Gastroesophageal sphincter (tissue), 4 donors: Measurements from ENCODE around the gene YOD1. TPM values are rescaled to one million over a fixed set of nuclear protein-coding genes. Genes with fewer than 3 reads are reported as not detected.
A peak's percentile ranks its signal among the peaks of the same experiment; 100 is the strongest.

Experiments used
- ATAC-seq: fragments of 150-250 bp; one replicate; pipeline ENCODE4 v1.9.1; 2016; ENCODE audit warnings: mild to moderate bottlenecking, moderate library complexity
- H3K27ac ChIP-seq, 4 donors: fragments of 200-600 bp; sonication (generic) in 3 of 4; 1 replicate in 3 of 4; 2 replicates in 1 of 4; pipeline ENCODE4 v1.5.1; 2016 to 2019
- H3K27me3 ChIP-seq: fragments of 200-600 bp; sonication (generic); one replicate; pipeline ENCODE4 v1.5.1; 2019
- H3K36me3 ChIP-seq, 2 donors: fragments of 200-600 bp; sonication (generic); one replicate each; pipeline ENCODE4 v1.5.1; 2019; ENCODE audit warnings: control low read depth in 1 of 2
- H3K4me1 ChIP-seq, 3 donors: fragments of 200-600 bp; sonication (generic); 1 replicate in 2 of 3; 2 replicates in 1 of 3; pipeline ENCODE4 v1.5.1; 2016 to 2019; ENCODE audit warnings: control low read depth in 2 of 3
- H3K4me3 ChIP-seq, 2 donors: fragments of 200-600 bp; sonication (generic); one replicate each; pipeline ENCODE4 v1.5.1; 2019; ENCODE audit warnings: mild to moderate bottlenecking in 1 of 2, moderate library complexity in 1 of 2
- H3K9me3 ChIP-seq, 3 donors: fragments of 200-600 bp; sonication (generic); one replicate each; pipeline ENCODE4 v1.5.1; 2017 to 2019; ENCODE audit warnings: control low read depth in 2 of 3
- CTCF ChIP-seq, 4 experiments: fragments of 200-600 bp in 2 of 4; fragments of 450-650 bp in 2 of 4; sonication (generic) in 1 of 4; IDR thresholded peaks; one replicate each; pipeline ENCODE4 v1.5.1; 2017 to 2019; ENCODE audit warnings: antibody characterized with exemption in 4 of 4, mild to moderate bottlenecking in 2 of 4, moderate library complexity in 2 of 4
- EP300 ChIP-seq: sonication (generic); formaldehyde crosslinking; IDR thresholded peaks from one replicate; pipeline ENCODE4 v1.6.1; 2017; ENCODE audit warnings: antibody characterized with exemption, mild to moderate bottlenecking
- POLR2A ChIP-seq, 2 donors: fragments of 450-650 bp; IDR thresholded peaks; one replicate each; pipeline ENCODE4 v1.6.1; 2017; ENCODE audit warnings: antibody characterized with exemption in 2 of 2, mild to moderate bottlenecking in 2 of 2, moderate library complexity in 1 of 2
- POLR2AphosphoS5 ChIP-seq: sonication (generic); formaldehyde crosslinking; IDR thresholded peaks from one replicate; pipeline ENCODE4 v1.6.1; 2017; ENCODE audit warnings: antibody characterized with exemption
- WGBS, 2 donors: methylation state at CpG; one replicate each; pipeline ENCODE4 v1.1.5; 2018; ENCODE audit warnings: low coverage in 1 of 2; 5-methylcytosine and 5-hydroxymethylcytosine counted together
- total RNA-seq, 4 donors: library from RNA; depleted of rRNA; stranded (reverse); fragments of >200 nt; gene quantifications; one replicate each; pipeline ENCODE4 v1.1.0, GENCODE V29; 2016

The YOD1 gene
- total RNA-seq, 4 donors from 2014 or later = 6.9 to 11.7 (median 8.8) TPM

DNA sequence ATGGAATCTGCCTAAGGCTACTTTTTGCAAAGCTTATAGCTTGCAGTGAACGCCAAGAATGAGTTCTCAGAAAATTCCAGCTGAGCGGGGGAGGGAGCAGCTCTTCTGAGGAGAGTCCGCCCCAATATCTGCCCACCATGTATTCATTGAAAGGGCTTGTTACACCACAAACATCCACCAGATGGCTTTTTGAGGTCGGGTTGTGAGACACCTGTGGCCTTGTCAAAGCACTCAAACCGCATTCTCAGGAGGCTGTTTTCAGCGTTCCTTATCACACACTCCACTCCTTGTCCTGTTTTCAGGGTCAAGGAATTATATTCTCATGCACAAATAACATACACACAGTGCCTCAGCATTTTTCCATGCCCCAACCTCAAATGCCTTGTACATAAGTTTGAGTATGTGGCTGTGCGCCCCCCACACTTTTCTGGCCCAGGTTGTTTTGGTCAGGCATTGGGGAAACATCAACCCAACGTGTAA, 33.7 kb upstream of the YOD1 start:
- peaks cover 0 to 11% of the 10 kb centered on the region in 2 donors for H3K36me3 ChIP-seq
- H3K27ac ChIP-seq = no peak overlapping the region
- no peaks in the 10 kb centered on the region for H3K27me3 ChIP-seq
- WGBS, 2 donors = 22 to 40% methylated on average over 3 to 8 of the region's 8 CpGs
- no peak for ATAC-seq
- H3K9me3 ChIP-seq = no peaks in the 10 kb centered on the region
- peaks cover 0 to 5% (median 0%) of the 10 kb centered on the region in 3 donors for H3K4me1 ChIP-seq
- H3K4me3 ChIP-seq = no peak overlapping the region
- TF ChIP-seq EP300 (no peak), CTCF (IDR thresholded peaks at IDR 0.05) (peak; percentile 14 to 67 (median 56))

- Histone ChIP-seq H3K27ac (no peak overlapping the region), H3K4me1 (peaks cover 0 to 5% (median 0%) of the 10 kb centered on the region in 3 donors)
- ATAC-seq = no peak
These were observed 33.2 kb upstream of the YOD1 start for GRCh38 chr1:207084232-207084631.

DNA sequence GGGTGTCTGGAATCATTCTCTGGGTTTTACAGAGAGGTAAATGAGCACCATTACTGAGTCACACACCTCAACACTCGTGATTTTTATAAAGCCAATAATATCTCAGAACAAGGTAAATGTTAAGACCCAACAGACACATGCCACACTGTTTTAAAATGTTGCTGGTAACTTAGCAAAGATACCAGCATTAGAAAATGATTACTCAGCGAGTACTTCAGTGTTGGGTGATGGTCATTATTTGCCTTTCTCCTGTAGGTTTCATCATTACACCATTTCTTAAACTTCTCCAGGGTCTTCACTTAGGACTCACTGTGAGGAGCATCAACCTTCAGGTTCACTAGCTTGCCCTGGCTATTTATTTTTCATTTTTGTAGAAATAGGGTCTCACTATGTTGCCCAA, 30.8 kb upstream of the YOD1 start:
- H3K4me1 ChIP-seq = peaks cover 0 to 17% (median 9%) of the 10 kb centered on the region in 3 donors
- H3K27me3 ChIP-seq = no peaks in the 10 kb centered on the region
- WGBS, 2 donors = 68 to 71% methylated on average over 2 of the region's 2 CpGs
- TF ChIP-seq EP300 (no peak), POLR2AphosphoS5 (no peak), POLR2A (IDR thresholded peaks at IDR 0.05) (no peak), CTCF (IDR thresholded peaks at IDR 0.05) (no peak)
- no peaks in the 10 kb centered on the region for H3K9me3 ChIP-seq
- H3K4me3 ChIP-seq = no peak overlapping the region
- no peak overlapping the region for H3K27ac ChIP-seq
- no peak for ATAC-seq
- peaks cover 0 to 22% of the 10 kb centered on the region in 2 donors for H3K36me3 ChIP-seq

More at GRCh38 chr1:207084232-207084631, 33.2 kb upstream of the YOD1 start:
- Histone ChIP-seq H3K27me3 (no peaks in the 10 kb centered on the region), H3K36me3 (peaks cover 0 to 16% of the 10 kb centered on the region in 2 donors), H3K9me3 (no peaks in the 10 kb centered on the region), H3K4me3 (no peak overlapping the region)
- TF ChIP-seq CTCF (IDR thresholded peaks at IDR 0.05) (no peak), POLR2AphosphoS5 (no peak), EP300 (no peak), POLR2A (IDR thresholded peaks at IDR 0.05) (no peak)
- 49 to 77% methylated on average over 2 of the region's 2 CpGs for WGBS, 2 donors

DNA sequence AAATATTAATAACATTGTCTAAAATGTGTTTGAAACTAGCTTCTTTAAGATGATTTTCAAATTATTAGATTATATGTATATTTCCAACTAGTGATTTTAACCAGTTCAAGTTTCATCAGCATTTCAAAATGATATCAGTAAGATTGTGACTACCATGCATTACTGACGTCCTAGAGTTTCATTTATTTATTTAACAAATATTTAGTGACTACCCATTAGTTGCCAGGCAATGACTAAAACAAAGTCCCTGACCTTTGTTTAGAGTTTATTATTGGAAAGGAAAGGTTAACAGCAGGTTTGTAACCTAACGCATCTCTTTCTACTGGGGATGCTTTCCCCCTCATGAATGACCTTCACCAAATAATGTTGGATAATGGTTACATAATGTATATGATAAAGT, 30.1 kb upstream of the YOD1 start:
- WGBS, 2 donors = 41 to 43% methylated on average over 2 of the region's 2 CpGs
- peaks cover 0 to 20% (median 12%) of the 10 kb centered on the region in 3 donors for H3K4me1 ChIP-seq
- no peak for TF ChIP-seq EP300
- no peak for TF ChIP-seq CTCF (IDR thresholded peaks at IDR 0.05)
- TF ChIP-seq POLR2A (IDR thresholded peaks at IDR 0.05) = no peak
- TF ChIP-seq POLR2AphosphoS5 = no peak
- no peak overlapping the region for H3K4me3 ChIP-seq
- H3K36me3 ChIP-seq = peaks cover 0 to 22% of the 10 kb centered on the region in 2 donors
- no peak overlapping the region for H3K27ac ChIP-seq
- no peak for ATAC-seq
- no peaks in the 10 kb centered on the region for H3K27me3 ChIP-seq
- no peaks in the 10 kb centered on the region for H3K9me3 ChIP-seq

DNA sequence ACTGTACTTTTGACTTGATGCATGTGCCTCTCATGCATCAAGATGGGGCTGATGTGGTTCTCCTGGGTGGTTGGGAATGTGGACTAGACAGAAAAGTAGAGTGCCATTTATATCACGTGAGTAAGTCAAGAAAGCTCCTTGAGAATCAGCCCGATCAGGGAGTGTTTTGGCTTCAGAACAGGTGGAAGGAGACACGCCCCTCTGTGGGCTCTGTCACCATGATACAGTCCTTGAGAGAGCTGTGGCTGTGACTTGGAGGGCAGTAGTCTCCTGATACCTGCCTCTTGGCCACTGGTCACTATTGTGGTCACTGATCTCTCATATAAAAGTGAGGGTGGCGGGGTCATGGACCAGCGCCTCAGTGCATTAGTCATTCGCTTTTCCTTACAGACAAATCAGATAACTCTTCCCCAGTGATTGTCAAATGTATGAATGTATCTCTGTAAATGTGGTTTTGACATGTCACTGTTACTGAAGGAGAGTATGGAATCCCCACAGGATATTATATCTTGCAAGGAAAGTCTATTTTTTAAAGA, 28.8 kb upstream of the YOD1 start:
- 71 to 79% methylated on average over 3 of the region's 6 CpGs for WGBS, 2 donors
- no peak for TF ChIP-seq POLR2AphosphoS5
- no peak for TF ChIP-seq POLR2A (IDR thresholded peaks at IDR 0.05)
- no peak for TF ChIP-seq EP300
- no peak for TF ChIP-seq CTCF (IDR thresholded peaks at IDR 0.05)
- ATAC-seq = no peak
- Histone ChIP-seq H3K4me3 (no peak overlapping the region), H3K27me3 (no peaks in the 10 kb centered on the region), H3K4me1 (peaks cover 0 to 19% (median 12%) of the 10 kb centered on the region in 3 donors), H3K9me3 (no peaks in the 10 kb centered on the region), H3K36me3 (peaks cover 0 to 26% of the 10 kb centered on the region in 2 donors), H3K27ac (no peak overlapping the region)
